HG02870 (cell line): ENCODE data around the gene CRTC1.

Source experiments
- ATAC-seq: cut with Tn5 transposase; IDR thresholded peaks from one replicate; pipeline ENCODE4 v1.9.1; 2021; ENCODE audit warnings: mild to moderate bottlenecking, moderate library complexity; ENCODE audit not compliant: unreplicated experiment

Gene CRTC1

DNA sequence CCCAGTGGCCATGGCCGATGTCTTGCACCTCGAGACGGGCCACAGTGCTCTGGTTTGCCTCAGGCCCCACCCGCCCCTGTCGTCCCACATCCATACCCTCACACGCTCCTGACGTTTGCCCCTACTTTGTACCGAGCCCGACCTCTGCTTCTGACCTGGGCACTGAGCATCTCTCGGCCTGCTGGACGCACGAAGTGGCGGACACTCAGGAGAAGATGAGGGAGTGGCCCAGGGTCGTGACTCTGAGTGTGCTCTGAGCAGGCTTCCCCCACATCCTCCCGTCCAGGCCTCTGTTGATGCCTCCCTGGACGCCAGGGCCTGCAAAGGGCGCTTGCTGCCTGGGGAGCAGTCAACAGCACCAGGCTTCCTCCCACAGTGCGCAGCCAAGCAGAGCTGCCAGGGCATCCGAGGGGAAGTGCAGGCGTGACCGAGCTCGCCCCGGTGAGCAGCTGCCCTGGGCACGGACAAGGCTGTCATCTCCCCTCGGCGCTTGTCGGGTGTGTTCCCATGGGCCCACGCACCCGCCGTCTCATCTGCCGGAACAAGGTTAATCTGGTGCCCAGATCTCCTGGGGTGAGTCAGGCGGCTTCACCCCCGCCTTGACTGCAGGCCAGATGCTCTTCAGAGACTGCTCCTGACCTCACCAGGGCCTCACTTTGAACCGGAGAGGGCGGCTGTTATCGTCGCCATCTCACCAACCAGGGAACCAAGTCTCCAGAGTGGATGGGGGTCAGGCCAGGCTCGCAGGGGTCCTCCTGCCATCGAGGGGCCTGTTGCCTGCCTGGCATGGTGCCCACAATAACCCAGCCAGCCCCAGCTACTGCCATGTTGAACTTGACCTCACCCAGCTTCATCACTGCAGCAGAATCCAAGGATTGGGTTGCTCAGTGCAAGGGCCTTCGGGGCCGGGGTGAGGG lies 80.5 kb downstream of the CRTC1 start:
- ATAC-seq: no peak

DNA sequence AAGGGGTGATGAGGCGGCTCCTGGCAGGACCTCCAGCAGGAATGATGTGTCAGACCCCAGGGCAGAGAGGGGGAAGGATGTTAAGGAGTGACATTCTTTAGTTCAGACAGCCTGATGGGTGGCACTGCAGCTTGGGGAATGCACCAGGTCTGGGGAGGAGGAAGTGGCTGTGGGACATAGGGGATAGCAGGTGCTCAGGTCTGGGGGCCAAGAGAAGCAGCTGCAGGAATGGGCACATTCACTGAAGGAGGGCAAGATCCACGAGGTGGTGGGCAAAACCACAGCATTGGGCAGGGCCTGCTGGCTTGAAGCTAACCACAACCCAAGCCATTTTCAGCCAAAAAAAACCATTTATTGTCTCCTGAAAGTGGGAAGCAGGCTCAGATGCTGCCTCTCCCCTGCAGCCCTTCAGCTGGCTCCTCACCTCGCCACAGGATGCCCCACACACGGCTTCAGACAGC lies 81.1 kb downstream of the CRTC1 start:
- no peak for ATAC-seq

DNA sequence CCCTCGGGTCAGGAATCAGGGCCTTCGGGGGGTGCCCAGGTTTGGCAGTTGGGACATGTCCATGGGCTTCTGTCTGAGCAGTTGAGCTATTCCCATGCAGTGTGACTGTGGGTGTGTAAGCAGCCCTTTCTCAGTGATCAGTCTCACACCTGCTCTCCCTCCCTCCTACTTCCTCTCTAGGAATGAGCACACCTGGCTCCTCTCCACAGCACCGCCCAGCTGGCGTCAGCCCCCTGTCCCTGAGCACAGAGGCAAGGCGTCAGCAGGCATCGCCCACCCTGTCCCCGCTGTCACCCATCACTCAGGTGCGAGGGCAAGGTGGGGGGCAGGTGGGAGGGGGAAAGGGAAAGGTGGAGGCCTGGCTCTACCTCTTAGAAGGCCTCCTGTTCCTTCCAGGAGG lies 81.7 kb downstream of the CRTC1 start:
- no peak for ATAC-seq

DNA sequence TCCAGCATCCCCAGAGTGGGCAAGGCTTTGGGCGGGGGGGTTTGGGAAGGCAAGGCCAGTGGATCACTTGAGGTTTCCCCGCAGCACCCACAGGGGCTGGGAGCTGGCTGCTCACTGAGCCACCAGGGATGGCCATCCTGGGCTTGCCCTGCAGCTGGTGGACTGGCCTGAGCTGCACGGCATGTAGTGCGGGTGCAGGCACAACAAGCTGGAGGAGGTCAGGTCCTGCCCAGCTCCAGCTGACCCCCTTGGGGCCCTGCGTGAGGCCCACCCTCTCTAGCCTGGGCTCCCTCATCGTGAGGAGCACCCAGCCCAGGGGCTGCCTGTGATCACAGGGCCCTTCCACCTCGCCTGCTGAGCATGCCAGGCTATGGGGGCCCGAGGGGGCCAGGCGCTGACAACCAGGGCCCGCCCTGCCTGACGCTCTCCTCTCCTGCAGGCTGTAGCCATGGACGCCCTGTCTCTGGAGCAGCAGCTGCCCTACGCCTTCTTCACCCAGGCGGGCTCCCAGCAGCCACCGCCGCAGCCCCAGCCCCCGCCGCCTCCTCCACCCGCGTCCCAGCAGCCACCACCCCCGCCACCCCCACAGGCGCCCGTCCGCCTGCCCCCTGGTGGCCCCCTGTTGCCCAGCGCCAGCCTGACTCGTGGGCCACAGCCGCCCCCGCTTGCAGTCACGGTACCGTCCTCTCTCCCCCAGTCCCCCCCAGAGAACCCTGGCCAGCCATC lies 84.7 kb downstream of the CRTC1 start:
- ATAC-seq: no peak

DNA sequence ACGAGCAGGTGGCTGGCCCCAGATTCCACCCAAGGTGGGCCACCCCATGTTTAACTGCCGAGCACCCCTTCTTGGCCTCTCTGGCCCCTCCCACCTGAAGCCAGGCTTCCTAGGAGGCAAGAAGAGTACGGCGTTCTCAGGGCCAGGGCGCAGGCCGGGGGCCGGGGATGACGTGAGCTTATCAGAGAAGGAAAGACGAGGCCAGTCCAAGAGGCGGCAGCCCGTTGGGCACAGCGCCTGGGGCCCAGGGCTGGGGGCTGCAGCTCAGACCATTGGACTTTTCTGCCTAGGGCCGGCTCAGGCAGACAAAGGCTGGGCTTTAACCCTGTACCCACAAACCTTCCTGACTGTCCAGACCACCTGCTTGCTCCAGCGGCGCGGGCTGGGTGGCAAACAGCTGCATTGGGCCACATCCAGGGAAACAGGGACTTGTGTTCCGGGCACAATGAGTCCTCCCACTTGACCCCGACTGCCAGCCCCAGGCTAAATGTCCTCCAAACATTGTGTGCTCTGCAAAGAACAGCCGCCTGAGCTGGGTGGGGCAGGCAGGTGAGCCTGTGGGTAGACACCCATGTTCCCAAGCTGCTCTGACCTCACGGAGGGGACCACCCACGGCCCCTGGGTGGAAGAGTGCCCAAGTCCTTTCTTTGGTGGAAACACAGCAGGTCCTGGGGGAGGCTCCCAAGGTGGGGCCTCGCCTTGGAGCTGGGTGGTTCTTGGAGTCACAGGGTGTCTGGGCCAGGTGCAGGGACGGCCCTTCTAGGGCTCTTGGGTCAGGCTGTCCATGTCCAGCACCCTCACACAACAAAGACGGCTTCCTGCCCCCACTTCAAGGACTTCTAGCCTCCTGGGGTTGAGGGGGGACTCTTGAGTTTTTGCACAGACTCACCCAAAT lies 85.8 kb downstream of the CRTC1 start:
- ATAC-seq: no peak

DNA sequence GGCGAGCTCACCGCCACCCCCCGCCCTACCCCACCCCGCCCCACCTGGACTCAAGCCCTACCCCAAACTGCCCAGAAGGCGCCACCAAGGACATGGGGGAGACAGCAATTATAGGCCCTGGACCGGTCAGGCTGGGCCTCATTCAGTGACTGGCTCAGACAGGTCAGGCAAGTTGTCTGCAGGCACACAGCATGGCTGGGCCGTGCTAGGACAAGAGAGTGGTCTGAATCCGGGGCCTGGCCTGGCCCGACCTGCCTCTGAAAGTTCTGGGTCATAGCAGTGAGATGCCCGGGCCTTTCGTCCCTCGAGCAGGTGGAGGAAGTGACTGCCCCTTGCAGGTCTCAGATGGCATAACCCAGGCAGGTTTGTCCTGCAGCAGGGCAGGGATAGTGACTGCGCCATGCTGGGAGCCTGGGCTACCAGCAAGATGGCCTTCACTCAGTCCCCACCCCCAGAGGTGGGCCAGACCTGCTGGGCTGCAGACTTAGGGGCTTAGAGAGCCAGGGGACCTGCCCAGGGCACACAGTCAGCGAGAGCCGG lies 86.6 kb downstream of the CRTC1 start:
- ATAC-seq: no peak

DNA sequence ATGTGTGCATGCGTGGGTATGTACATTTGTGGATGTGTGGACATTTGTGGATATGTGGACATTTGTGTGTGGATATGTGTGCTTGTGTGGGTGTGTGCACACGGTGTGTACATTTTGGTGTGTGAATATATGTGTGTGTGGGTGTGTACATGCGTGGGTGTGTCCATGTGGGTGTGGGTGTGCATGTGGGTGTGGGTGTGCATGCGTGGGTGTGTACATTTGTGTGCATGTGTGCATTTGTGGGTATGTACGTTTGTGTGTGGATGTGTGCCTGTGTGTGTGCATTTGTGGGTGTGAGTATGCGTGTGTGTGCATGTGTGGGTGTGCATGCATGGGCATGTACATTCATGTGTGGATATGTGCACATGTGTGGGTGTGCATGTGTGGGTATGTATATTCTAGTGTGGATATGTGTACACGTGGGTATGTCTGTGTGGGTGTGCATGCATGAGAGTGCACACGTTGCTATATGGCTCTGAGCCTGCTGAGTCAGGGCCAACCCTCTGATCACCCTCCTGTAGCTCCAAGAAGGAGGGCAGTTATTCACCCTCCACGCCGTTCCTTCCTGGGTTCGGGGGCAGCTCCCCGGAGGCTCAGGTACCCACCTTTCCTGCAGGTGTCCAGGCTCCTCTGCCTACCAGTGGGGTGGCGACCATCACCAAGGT lies 87.3 kb downstream of the CRTC1 start:
- no peak for ATAC-seq

DNA sequence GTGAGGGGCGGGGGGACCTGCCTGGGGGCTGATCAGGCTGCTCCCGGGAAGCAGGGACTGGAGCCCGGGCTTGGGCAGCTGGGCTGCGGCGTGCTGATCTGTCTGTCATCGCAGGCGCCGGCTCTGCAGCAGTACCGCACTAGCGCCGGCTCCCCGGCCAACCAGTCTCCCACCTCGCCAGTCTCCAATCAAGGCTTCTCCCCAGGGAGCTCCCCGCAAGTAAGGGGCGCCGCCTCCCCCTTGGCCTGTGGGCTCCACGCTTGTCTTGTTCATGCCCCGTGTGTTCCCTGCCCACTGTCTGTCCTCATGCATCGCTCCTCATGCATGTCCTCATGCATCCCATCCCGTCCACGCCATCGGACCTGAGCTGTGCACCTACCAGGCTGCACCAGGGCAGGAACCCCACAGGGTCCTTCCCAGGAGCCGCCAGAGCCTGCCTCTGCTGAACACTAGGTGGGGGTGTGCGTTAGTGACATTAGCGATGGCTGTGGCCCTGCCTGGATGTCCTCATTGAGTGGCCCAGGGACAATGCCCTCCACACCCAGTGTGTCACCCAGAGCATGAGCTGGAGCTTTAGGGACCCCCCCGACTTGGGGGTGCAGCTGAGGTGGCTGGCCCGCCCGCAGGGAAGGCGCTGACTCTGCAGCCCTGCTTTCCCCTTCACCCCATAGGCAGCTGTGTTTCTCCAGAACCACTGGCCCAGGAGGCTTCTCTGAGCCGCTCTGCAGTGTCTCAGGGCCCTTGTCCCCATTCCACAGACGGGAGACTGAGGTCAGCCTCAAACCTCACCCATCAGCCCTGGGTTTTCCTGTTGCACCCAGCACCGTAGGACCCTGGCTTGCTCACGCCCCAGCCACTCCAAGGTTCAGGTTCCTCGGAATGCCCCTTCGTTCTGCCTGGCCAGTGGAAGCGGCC lies 88.1 kb downstream of the CRTC1 start:
- no peak for ATAC-seq

DNA sequence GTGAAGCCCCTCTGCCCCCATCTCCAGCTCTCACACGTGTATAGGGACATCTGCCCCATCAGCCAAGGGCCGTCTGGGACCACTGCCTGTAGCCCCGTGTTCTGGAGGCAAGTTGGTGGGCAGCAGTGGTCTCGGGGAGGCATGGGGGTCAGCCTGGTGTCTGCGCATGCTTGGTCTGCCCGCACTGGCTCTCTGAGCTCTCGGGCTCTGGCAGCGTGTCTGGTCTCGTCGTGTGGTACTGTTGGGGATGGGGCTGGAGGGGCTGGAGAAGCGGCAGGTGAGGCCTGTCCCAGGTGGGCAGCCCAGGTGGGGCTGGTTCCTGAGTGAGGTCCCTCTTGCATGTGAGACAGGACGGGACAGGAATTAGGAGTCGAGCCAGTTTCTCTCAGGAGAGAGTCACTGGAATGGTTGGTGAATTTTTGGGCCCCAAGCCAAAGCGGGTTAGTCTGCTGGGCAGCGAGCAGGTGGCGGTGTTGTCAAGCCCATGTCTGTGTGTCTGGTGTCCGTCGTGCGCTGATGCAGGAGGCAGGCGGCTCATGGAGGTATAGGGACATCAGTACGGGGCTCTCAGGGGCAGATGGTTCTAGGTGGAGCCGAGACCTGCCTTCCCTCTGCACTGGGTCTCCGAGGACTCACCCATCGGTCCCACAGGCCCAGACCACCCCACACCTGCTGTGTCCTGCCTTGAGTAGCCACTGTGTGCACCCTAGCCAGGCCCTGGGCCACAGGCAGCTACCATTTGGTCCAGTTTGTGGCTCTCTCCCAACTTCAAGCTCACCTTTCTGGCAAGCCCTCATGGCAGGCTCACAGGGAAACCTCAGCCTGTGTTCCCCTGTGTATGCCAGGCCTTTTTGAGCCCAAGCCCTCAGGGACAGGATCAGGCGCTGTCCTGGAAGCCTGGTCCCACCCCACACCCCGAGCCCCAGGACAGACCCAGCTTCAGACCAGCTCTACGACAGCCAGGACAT lies 89.4 kb downstream of the CRTC1 start:
- ATAC-seq: no peak

DNA sequence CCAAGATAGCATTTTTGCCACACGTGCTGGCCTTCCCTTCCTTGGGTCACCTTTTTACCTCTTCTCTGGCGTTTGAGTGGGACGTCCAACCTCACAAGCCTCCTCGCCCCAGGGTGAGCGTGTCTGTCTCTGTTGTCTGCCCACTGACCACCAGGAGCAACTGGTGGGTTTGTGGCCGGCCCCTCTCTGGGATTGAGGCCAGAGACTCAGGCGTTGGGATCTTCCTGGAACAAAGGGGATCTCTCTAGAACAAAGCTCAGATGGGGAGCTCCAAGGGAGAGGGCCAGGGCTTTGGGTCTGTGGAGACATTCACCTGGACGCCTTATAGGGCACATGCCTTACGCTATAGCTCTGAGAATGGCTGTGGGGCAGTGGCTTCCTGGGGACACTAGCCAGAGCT lies 90.2 kb downstream of the CRTC1 start:
- ATAC-seq: no peak

DNA sequence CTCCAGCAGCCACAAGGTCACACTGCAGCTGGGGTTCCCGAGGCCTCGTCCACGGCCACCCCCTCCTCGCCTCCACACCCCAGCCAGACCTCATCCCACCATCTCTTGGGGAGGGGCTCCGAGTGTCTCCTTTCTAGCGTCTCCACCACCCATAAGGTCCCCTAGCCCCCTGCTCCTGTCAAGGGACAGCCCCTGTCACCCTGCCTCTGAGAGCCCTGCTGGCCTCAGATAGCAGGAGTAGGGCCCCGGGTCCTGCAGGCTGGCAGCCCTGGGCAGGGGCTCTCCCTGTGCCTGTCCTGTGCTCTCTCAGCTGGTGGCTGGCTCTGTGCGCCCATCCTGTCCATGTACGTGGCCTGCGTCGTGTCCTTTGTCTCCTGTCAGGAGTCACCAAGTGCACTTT lies 90.6 kb downstream of the CRTC1 start:
- no peak for ATAC-seq

DNA sequence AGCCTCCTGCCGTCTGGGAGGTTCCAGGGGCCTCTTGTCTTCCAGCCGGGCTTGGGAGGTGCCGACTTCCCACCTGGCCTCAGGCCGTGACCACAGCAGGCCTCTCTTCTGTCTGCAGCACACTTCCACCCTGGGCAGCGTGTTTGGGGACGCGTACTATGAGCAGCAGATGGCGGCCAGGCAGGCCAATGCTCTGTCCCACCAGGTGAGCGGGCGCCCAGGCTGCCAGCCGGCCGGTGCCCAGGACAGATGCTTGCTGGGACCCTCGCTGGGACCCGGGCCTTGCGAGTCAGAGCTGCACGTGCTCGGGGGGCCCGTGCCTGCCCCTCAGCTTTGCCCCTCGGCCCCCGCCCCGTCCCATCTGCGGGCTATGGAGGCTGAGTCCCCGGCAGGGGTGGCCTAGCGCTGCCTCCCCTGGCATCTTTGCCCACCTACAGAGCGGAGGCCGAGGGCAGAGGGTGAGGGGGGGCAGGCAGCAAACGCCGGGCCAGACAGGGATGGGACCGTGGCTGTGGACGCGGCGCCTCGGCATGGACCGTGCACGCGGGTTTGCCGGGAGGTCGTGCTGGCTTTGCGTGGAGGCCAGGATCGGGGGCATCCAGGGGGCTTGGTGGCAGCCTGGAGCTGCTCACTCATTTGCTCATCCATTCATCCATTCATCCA lies 91.4 kb downstream of the CRTC1 start:
- no peak for ATAC-seq

DNA sequence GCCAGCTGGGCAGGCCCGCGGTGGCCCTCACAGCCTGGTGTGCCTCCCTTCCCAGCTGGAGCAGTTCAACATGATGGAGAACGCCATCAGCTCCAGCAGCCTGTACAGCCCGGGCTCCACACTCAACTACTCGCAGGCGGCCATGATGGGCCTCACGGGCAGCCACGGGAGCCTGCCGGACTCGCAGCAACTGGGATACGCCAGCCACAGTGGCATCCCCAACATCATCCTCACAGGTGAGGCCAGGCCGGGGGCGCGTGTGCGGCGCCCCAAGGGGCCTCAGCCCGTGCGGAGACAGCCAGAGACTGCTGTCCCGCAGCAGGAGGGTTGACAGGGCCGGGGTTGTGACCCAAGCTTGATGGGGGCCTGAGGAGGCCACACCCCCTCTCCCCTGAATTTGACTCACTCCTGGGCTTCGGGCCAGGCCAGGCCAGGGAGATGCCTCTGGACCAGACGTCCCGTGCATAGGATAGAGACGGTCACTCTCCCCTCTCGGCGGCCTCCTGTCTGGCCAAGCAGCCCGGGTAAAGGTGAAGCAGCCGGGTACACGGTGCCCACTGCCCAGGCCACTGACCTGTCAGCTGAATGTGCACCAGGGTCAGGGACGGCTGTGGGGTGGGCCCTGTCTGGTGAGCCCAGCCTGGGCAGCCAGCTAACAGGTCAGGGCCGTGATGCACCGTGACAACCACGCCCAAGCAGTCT lies 92.3 kb downstream of the CRTC1 start:
- ATAC-seq: no peak

DNA sequence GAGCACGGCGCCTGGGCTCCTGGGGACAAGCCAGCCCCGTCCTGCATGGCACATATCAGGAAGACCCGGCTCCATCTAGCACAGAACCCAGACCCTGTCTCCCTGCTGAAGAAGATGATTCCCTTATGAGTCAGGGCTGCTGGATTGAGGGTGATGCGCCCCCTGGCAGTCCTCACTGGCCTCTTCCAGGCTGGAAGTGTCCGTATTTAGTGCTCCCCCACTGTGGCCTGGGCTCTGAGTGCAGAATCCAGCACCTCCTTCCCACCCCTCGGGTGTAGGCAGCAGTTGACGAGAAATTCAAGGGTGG lies 92.8 kb downstream of the CRTC1 start:
- ATAC-seq: no peak

DNA sequence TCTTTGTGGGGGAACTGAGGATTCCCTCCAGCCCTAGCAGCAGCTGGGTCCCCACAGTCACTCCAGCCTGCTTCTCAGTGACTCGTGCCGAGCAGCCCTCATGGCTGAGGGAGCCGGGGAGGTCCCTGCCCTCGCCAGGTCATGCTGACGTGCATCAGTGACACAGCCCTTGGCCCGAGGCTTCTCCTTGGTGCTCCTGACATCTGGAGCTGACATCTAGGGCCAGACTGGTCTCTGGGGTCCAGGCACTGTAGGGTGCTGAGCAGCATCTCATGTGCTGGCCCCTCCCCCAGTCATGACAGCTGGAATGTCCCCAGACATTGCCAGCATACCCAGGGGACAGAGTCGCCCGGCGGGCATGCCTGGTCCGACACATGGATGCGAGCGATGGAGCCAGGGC lies 93.3 kb downstream of the CRTC1 start:
- ATAC-seq: no peak

DNA sequence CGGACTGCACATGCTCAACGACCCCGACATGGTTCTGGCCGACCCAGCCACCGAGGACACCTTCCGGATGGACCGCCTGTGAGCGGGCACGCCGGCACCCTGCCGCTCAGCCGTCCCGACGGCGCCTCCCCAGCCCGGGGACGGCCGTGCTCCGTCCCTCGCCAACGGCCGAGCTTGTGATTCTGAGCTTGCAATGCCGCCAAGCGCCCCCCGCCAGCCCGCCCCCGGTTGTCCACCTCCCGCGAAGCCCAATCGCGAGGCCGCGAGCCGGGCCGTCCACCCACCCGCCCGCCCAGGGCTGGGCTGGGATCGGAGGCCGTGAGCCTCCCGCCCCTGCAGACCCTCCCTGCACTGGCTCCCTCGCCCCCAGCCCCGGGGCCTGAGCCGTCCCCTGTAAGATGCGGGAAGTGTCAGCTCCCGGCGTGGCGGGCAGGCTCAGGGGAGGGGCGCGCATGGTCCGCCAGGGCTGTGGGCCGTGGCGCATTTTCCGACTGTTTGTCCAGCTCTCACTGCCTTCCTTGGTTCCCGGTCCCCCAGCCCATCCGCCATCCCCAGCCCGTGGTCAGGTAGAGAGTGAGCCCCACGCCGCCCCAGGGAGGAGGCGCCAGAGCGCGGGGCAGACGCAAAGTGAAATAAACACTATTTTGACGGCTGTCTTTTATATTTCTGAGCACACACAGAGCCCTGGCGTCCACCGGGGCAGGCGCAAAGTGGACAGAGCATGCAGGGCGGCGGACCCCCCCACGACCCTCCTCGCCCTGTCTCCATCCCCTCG lies 94.0 kb downstream of the CRTC1 start:
- ATAC-seq: no peak

DNA sequence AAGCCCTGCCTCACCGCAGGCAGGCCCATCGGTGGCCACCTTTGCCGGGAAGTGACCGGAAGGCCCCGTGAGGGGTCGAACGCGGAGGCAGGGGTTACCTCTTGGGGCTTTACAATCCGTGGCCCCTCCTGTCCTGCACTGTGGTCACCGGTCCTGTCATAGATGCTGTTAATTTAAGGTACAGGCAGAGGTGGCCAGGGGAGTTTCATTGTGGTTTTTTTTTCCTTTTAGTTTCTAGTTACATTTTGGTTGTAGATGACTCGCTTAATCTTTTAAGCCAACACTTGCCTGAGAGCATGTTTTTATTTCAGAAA lies 94.6 kb downstream of the CRTC1 start:
- no peak for ATAC-seq
